ENCODE results near the gene TNMD.
A peak's percentile ranks its signal among the peaks of the same experiment; 100 is the strongest.
"Not testable (repeated sequence)": the region's sequence is repeated elsewhere in the genome, so short reads cannot be mapped to it uniquely, and the experiment has no call there.

Gene TNMD

GRCh38 chrX:100584611-100585010, at the start of gene TNMD:
Gene TNMD, plus strand, starts transcription at chrX:100584936. Its CDS starts 83 bp downstream, at chrX:100585019.
- no peak for DNase-seq (ENCODE audit: low read depth in 2 of 2)

- not testable (repeated sequence) for DNase-seq (ENCODE audit: low read depth in 2 of 2)
Measured at GRCh38 chrX:100565534-100565933, 19.2 kb upstream of the TNMD start.

- DNase-seq (ENCODE audit: low read depth in 2 of 2), result no peak
Measured at GRCh38 chrX:100586747-100587146, 2.0 kb downstream of the TNMD start.

- no peak for DNase-seq (ENCODE audit: low read depth in 2 of 2)
Measured at GRCh38 chrX:100587861-100588260, 3.1 kb downstream of the TNMD start.

- no peak for DNase-seq (ENCODE audit: low read depth in 2 of 2)
Measured at GRCh38 chrX:100591256-100592051, 6.7 kb downstream of the TNMD start.

GRCh38 chrX:100593126-100593525, 8.4 kb downstream of the TNMD start:
- no peak for DNase-seq (ENCODE audit: low read depth in 2 of 2)

- no peak for DNase-seq (ENCODE audit: low read depth in 2 of 2)
Measured at GRCh38 chrX:100593581-100593980, 8.8 kb downstream of the TNMD start.

GRCh38 chrX:100596601-100597000, 11.9 kb downstream of the TNMD start:
- no peak for DNase-seq (ENCODE audit: low read depth in 2 of 2)

- no peak for DNase-seq (ENCODE audit: low read depth in 2 of 2)
Measured at GRCh38 chrX:100599456-100599855, 14.7 kb downstream of the TNMD start.

- no peak for DNase-seq (ENCODE audit: low read depth in 2 of 2)
Measured at GRCh38 chrX:100600340-100600739, 15.6 kb downstream of the TNMD start.

- DNase-seq (ENCODE audit: low read depth in 2 of 2), result no peak
Measured at GRCh38 chrX:100600758-100601157, 16.0 kb downstream of the TNMD start.

GRCh38 chrX:100606753-100607152, 22.0 kb downstream of the TNMD start:
- DNase-seq (ENCODE audit: low read depth in 2 of 2), result no peak

- no peak for DNase-seq (ENCODE audit: low read depth in 2 of 2)
Measured at GRCh38 chrX:100609591-100609990, 24.9 kb downstream of the TNMD start.

- no peak for DNase-seq (ENCODE audit: low read depth in 2 of 2)
Measured at GRCh38 chrX:100611951-100612350, 27.2 kb downstream of the TNMD start.

- DNase-seq (ENCODE audit: low read depth in 2 of 2), result peak; percentile 19 to 34
Measured at GRCh38 chrX:100615005-100615404, 30.3 kb downstream of the TNMD start.

- DNase-seq (ENCODE audit: low read depth in 2 of 2), result no peak
Measured at GRCh38 chrX:100623001-100623400, 38.3 kb downstream of the TNMD start.

- DNase-seq (ENCODE audit: low read depth in 2 of 2), result no peak
Measured at GRCh38 chrX:100625985-100626491, 41.3 kb downstream of the TNMD start.

GRCh38 chrX:100635040-100635439, 50.3 kb downstream of the TNMD start:
- DNase-seq (ENCODE audit: low read depth in 2 of 2), result no peak

- DNase-seq (ENCODE audit: low read depth in 2 of 2), result no peak
Measured at GRCh38 chrX:100635989-100636320, 51.2 kb downstream of the TNMD start.

GRCh38 chrX:100636321-100636991, 51.7 kb downstream of the TNMD start, which contains the start of gene TSPAN6:
Gene TSPAN6, minus strand, starts transcription at chrX:100636806. Its CDS starts 112 bp downstream, at chrX:100636694.
- peak; percentile 80 to 81 for DNase-seq (ENCODE audit: low read depth in 2 of 2)

- no peak for DNase-seq (ENCODE audit: low read depth in 2 of 2)
Measured at GRCh38 chrX:100642290-100642689, 57.6 kb downstream of the TNMD start.

GRCh38 chrX:100643212-100643611, 58.5 kb downstream of the TNMD start:
- no peak for DNase-seq (ENCODE audit: low read depth in 2 of 2)
